GM13977 (cell line): ENCODE results near the gene VGLL4.

Source experiments
- DNase-seq: peaks from one replicate; pipeline ENCODE4 v3.0.0; 2012; ENCODE audit warnings: low spot score
- in situ Hi-C: fragments of 300-500 bp; cut with MboI; formaldehyde crosslinking; loops from one replicate; pipeline ENCODE4 v1.12.0; 2022; ENCODE audit warnings: low sequenced_read_pairs, low pct_unique_long_range_greater_than_20kb, mixed read lengths, inconsistent platforms; ENCODE audit not compliant: unreplicated experiment
- TF ChIP-seq, protein P1 (sequence below): IDR thresholded peaks from 2 replicates; pipeline ENCODE4 v1.5.1; 2012; ENCODE audit warnings: mild to moderate bottlenecking, control low read depth; ENCODE audit not compliant: insufficient read depth; ENCODE audit errors: extremely low read depth, missing control alignments

Gene VGLL4

DNA sequence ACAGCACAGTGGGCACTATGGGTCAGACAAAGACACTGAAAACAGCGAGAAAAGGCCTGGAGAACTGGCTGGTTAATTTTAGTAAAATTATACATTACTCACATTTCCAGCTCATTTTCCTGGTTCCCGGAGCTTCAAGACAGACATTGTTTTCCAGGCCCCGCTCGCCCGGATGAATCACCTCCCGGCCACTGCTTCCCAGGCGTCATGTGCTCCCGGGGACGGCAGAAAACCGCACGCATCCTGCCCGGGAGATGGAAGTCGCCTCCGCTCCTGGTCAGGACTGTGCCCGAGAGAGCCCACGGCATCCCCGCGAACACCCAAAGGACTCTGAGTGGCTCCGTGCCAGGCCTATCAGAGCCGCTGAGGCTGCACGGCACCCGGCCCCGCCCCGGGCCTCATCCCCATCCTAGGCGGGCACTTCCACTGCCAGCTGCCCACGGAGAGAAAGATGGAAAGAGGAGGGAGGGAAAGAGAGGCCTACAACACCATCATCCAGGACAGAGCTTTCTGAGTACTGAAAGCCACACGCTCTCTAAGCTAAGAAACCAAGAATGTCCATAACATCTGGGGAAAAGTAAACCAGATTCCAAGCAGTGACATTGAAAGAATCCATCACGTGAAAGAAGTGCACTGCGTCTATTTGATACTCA is 75.1 kb downstream of the VGLL4 start:
- no peak for DNase-seq
- in situ Hi-C loops, result no loop called here
- TF ChIP-seq, protein P1, sequence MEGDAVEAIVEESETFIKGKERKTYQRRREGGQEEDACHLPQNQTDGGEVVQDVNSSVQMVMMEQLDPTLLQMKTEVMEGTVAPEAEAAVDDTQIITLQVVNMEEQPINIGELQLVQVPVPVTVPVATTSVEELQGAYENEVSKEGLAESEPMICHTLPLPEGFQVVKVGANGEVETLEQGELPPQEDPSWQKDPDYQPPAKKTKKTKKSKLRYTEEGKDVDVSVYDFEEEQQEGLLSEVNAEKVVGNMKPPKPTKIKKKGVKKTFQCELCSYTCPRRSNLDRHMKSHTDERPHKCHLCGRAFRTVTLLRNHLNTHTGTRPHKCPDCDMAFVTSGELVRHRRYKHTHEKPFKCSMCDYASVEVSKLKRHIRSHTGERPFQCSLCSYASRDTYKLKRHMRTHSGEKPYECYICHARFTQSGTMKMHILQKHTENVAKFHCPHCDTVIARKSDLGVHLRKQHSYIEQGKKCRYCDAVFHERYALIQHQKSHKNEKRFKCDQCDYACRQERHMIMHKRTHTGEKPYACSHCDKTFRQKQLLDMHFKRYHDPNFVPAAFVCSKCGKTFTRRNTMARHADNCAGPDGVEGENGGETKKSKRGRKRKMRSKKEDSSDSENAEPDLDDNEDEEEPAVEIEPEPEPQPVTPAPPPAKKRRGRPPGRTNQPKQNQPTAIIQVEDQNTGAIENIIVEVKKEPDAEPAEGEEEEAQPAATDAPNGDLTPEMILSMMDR, result no peak

DNA sequence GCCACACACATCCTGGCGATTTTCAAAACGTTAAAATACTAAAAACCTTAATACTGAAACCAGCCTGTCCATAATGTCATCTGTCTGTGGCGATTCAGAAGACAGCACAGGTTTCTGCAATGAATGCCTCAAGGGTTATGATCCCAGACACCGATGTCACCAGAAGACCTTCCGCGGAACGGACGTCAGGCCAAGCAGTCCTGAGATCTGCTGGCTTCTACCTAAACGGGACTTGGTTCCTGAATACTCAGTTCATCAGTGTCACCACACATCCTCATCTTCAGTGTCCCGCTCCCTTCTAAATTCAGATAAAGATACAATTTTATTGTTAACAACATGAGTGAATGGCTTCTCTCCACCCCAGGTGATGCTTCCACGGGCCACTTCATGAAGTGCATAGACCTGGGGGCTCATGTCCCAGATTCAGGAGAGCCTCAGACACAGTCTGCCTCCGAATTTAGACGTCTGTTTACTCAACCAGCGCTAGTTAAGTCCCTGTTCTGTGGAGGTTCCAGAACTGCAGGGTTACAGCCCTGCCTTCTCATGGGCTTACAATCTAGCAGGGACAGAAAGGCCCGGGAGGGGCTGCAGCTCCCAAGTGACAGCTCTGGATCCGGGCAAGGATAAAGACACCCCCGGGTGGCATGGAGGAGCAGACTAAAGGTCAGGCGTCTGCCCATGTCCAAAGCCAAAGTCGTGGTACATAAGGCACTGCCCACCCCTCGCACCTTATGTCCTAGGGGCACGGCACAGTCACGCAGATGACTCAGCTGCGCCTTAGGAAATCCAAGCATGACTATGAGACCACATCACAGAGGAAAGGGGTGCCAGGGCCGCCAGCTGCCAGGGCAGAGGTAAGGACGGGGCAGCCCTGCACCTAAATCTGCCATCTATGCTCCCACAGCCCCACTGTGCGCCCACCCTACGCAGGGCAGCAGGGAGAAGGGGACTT is 75.9 kb downstream of the VGLL4 start:
- no peak for DNase-seq
- TF ChIP-seq, protein P1, result no peak
- in situ Hi-C loops, result no loop called here

DNA sequence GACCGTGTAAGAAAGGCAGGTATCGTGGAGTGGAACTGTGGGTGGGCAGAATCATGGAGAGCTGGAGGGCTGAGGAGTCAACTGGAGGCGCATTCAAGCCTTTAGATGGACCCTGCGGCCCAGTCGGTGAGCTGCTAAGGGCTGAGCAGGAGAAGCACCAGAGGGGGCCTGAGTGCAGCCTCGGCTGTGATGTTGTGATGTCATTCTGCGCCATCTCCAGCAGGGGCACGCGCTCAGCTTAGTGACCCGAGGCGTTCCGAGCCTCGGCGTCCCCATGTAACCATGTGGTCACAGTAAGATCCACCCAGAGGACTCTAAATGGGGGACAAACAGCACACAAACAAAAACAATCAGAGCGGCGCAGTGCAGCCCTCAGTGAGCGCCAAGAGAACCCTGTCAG is 76.8 kb downstream of the VGLL4 start:
- in situ Hi-C loops, result no loop called here
- TF ChIP-seq, protein P1, result no peak
- DNase-seq, result no peak

DNA sequence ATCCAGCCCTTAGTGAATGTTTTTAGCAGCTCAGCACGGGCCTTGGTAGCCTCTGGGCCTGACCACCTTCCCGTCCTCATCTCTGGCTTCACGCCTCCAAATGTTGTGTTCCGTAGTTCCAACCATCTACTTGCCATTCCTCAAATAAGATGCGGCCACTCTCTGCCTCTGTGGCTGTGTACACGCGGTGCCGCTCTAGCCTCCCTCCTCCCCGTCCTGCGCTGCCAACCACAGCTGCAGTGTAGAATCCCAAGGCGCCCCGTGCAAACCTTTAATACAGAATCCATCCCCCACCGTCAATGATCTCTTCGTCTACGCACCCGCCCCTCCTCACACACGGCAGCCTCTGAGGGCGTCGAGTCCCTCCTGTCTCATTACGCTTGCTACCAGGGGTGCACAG is 77.2 kb downstream of the VGLL4 start:
- in situ Hi-C loops, result no loop called here
- no peak for DNase-seq
- TF ChIP-seq, protein P1, result no peak

DNA sequence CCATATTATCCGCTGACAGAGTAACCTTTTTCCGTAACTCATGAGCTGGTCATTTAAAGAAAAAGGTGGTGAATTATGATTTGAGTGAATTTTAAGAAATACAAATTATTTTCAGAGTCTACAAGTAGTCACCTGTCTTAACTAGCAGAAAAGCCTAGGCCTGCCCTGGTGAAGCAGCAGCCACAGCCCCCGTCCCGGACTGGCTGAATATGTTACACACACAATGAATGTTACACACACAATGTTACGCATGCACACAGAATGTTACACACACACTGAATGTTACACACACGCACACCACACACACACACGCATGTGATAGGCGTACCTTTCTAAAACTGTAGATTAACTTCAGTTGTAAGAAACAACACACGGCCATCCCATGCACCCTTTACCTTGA is 77.8 kb downstream of the VGLL4 start:
- DNase-seq, result no peak
- TF ChIP-seq, protein P1, result no peak
- in situ Hi-C loops, result no loop called here

DNA sequence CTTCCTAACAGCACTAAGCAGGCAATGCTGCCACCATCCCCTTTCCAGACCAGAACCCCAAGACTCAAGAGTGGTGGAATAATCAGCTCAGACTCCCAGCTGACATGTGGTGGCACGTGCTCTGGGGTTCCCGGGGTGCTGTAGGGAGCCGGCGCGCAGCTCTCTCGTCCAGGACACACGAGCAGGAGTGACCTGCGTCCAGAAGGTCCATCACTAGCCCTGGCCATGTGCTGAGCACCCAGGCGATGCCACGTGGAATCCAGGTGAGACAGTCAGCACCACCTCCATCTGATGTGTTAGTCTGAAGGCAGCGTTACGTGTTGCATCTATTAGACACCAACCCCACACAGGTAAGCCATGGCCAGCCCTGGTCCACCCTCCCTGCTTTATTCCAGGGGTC is 78.2 kb downstream of the VGLL4 start:
- TF ChIP-seq, protein P1, result no peak
- no peak for DNase-seq
- in situ Hi-C loops, result no loop called here
